Endothelial cell (in vitro differentiated cells): ENCODE results near the gene COA7. TPM values are rescaled to one million over a fixed set of nuclear protein-coding genes. Genes with fewer than 3 reads are reported as not detected.
A peak's percentile ranks its signal among the peaks of the same experiment; 100 is the strongest.

ENCODE experiments used
- DNase-seq: peaks from one replicate; pipeline ENCODE4 v3.0.0; 2021; ENCODE audit warnings: low spot score
- H3K27ac Mint-ChIP-seq: one replicate; pipeline ENCODE4 v1.8.0; 2021; ENCODE audit warnings: mixed read lengths, inconsistent platforms; ENCODE audit not compliant: unreplicated experiment
- H3K27me3 Mint-ChIP-seq: one replicate; pipeline ENCODE4 v1.8.0; 2021; ENCODE audit warnings: mild to moderate bottlenecking, moderate library complexity, mixed read lengths, inconsistent platforms; ENCODE audit not compliant: unreplicated experiment
- H3K36me3 Mint-ChIP-seq: one replicate; pipeline ENCODE4 v1.8.0; 2021; ENCODE audit warnings: mild to moderate bottlenecking, low read depth, mixed read lengths, inconsistent platforms; ENCODE audit not compliant: unreplicated experiment
- H3K4me1 Mint-ChIP-seq: one replicate; pipeline ENCODE4 v1.8.0; 2021; ENCODE audit warnings: mild to moderate bottlenecking, mixed read lengths, inconsistent platforms; ENCODE audit not compliant: unreplicated experiment
- H3K4me3 Mint-ChIP-seq: one replicate; pipeline ENCODE4 v1.8.0; 2021; ENCODE audit warnings: mild to moderate bottlenecking, mixed read lengths, inconsistent platforms; ENCODE audit not compliant: unreplicated experiment
- H3K9me3 Mint-ChIP-seq: one replicate; pipeline ENCODE4 v1.8.0; 2021; ENCODE audit warnings: mixed read lengths, inconsistent platforms; ENCODE audit not compliant: unreplicated experiment
- CTCF ChIP-seq: fragments of 200-600 bp; sonication (generic); IDR thresholded peaks from one replicate; pipeline ENCODE4 v1.5.0; 2021; ENCODE audit warnings: antibody characterized with exemption; ENCODE audit not compliant: unreplicated experiment
- total RNA-seq: library from RNA; stranded (reverse); fragmentation: NEBNext Ultra II Directional; extraction: Animal tissue kit (Norgen Biotek cat#: 25700); gene quantifications from one replicate; pipeline ENCODE4 v1.2.1, GENCODE V29; 2021; ENCODE audit not compliant: unreplicated experiment

The COA7 gene
- total RNA-seq, 1 donor from 2014 or later, result 14.4 TPM

DNA sequence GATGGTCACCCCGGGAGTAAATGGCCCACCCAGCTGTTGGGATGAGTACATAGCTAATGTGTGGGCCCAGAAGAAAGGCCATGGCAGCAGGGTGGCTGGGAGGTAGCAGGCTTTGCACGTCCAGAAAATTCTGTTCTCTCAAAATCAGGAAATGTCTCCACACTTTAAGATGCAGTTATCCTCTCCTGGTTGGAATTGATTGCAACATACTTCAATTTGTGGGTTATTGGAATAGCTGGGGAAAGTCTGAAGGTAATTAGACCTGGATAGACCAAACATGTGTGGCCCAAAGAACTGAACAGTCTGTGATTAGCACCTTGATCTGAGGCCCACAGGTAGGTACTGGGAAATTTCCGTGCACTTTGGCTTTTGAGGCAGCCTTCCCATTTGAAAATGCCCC, 30.2 kb downstream of the COA7 start:
- Mint-ChIP-seq H3K9me3 (no peaks in the 10 kb centered on the region), H3K4me1 (peaks cover 4% of the 10 kb centered on the region), H3K27ac (no peak overlapping the region), H3K4me3 (no peak overlapping the region), H3K27me3 (peaks cover 2% of the 10 kb centered on the region), H3K36me3 (no peaks in the 10 kb centered on the region)
- DNase-seq, result no peak
- TF ChIP-seq CTCF, result no peak

DNA sequence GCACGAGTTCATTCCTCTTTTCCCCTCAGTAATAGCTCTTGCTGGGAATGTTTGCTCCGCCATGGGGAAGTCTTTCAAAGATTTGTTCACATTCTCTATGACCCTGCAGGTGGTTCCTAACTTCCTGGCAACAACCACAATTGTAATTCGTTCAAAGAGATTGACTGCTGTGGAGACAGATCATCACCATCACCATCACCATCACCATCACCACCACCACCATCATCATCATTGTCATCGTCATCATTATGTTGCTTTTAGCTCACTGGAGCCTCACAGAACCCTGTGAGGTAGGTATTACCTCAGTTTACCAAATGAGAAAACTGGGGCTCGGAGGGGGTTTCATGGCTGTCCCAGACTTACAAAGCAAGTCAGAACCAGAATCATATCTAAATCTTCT, 30.9 kb downstream of the COA7 start:
- no peaks in the 10 kb centered on the region for H3K36me3 Mint-ChIP-seq
- H3K4me1 Mint-ChIP-seq, result peaks cover 6% of the 10 kb centered on the region
- H3K9me3 Mint-ChIP-seq, result no peaks in the 10 kb centered on the region
- DNase-seq, result no peak
- no peak for TF ChIP-seq CTCF
- H3K27ac Mint-ChIP-seq, result no peak overlapping the region
- H3K27me3 Mint-ChIP-seq, result peaks cover 2% of the 10 kb centered on the region
- no peak overlapping the region for H3K4me3 Mint-ChIP-seq

DNA sequence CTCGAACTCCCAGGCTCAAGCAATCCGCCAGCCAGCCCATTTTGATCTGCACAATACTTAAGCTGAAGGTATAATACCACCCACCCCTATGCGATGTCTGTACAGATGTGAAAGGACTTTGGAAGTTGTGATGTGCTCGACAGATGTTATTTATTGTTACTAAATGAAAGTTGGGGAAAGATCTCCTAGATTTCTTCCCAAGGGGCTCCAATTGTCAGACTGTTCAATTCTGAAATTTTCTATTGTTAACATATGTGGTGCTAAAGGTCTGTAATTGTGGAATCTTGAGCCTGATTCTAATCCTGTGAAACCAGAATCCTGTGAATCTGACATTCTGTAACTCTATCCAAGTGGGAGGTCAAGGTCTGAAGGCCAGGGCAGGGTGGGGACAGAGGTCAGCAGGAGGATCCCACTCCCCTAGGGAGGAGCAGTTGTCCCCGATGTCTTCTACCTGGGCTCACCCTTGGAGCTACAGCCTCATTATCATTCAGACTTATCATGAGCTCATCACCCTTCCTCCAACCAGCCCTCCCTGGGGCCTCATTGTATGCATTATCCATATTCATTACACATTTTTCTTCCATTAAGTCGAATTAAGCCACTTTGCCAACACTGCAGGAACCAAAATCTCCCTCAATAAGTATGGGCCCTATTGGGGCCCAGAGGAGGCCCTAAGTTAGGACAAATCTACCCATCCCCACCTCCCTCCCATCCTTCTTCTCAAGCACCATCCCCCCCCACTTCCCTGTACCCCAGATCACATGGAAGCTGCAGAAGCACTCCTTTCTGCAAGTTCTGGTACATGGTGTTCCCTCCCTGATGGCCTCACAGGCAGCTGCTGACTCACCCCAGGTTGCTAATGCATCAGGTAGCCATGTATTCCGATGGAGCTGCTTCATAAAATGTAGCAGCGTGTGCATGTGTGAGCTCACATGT, 32.9 kb downstream of the COA7 start:
- no peak for TF ChIP-seq CTCF
- peaks cover 2% of the 10 kb centered on the region for H3K27me3 Mint-ChIP-seq
- no peak overlapping the region for H3K27ac Mint-ChIP-seq
- H3K4me1 Mint-ChIP-seq, result peaks cover 9% of the 10 kb centered on the region
- no peak overlapping the region for H3K4me3 Mint-ChIP-seq
- H3K9me3 Mint-ChIP-seq, result no peaks in the 10 kb centered on the region
- H3K36me3 Mint-ChIP-seq, result no peaks in the 10 kb centered on the region
- no peak for DNase-seq

GRCh38 chr1:52663716-52664115, 34.4 kb downstream of the COA7 start:
- H3K36me3 Mint-ChIP-seq, result no peaks in the 10 kb centered on the region
- no peak for DNase-seq
- H3K4me3 Mint-ChIP-seq, result no peak overlapping the region
- H3K4me1 Mint-ChIP-seq, result peaks cover 9% of the 10 kb centered on the region
- no peak overlapping the region for H3K27ac Mint-ChIP-seq
- H3K9me3 Mint-ChIP-seq, result no peaks in the 10 kb centered on the region
- H3K27me3 Mint-ChIP-seq, result peaks cover 4% of the 10 kb centered on the region
- no peak for TF ChIP-seq CTCF

- no peaks in the 10 kb centered on the region for H3K36me3 Mint-ChIP-seq
- peaks cover 9% of the 10 kb centered on the region for H3K4me1 Mint-ChIP-seq
- peak; percentile 19 for DNase-seq
- H3K27ac Mint-ChIP-seq, result no peak overlapping the region
- H3K9me3 Mint-ChIP-seq, result no peaks in the 10 kb centered on the region
- no peak overlapping the region for H3K4me3 Mint-ChIP-seq
- H3K27me3 Mint-ChIP-seq, result peaks cover 4% of the 10 kb centered on the region
- TF ChIP-seq CTCF, result no peak
Measured at GRCh38 chr1:52662645-52663313, 35.4 kb downstream of the COA7 start.
